ENCODE measurements around the gene LAPTM5. TPM values are rescaled to one million over a fixed set of nuclear protein-coding genes. Genes with fewer than 3 reads are reported as not detected.
"Not testable (repeated sequence)": the region's sequence is repeated elsewhere in the genome, so short reads cannot be mapped to it uniquely, and the experiment has no call there.

The LAPTM5 gene
- total and polyA plus RNA-seq, 10 of the 15 experiments (the other 5 are each of a cell fraction or from before 2014, with no cell fraction given) = 24.1 to 1,034 (median 687) TPM

GRCh38 chr1:30688516-30688915 lies 69.1 kb downstream of the LAPTM5 start:
- not testable (repeated sequence) for H3K27ac ChIP-seq (ENCODE audit: control insufficient read depth, insufficient read depth)

DNA sequence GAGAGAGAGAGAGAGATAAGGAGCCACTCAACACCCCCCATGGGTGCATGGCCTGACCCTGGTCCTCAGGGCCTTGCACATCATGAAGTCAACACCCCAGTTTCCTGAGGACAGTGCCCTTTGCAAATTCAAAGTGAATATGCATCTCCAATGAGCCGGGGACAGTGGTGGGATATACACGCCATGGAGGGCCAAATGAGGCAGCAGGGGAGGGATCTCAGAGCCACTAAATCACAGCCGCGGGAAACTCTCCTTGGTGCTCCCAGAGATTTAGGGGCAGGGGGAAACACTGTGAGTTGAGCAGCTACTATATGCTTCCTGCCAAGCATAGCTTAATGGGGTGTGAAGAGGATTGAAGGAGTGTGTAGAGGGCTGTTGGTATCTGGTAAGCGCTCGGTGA lies 69.7 kb downstream of the LAPTM5 start:
- H4K20me1 ChIP-seq (ENCODE audit: control insufficient read depth, insufficient read depth) = no peaks in the 10 kb centered on the region
- no peaks in the 10 kb centered on the region for H3K79me2 ChIP-seq (ENCODE audit: control insufficient read depth, insufficient read depth, low read length)
- no peak overlapping the region for H3K9ac ChIP-seq (ENCODE audit: control insufficient read depth, insufficient read depth, low read length)
- in situ Hi-C loops (cut with MboI) (no loop called here), intact Hi-C loops (cut with micrococcal nuclease; ENCODE audit: unreplicated experiment) (no loop called here)
- H3K4me3 ChIP-seq = no peak overlapping the region
- H3K9me3 ChIP-seq (replicated peaks; ENCODE audit: control insufficient read depth, insufficient read depth, low read length) = no peaks in the 10 kb centered on the region
- FAIRE-seq (no peak), DNase-seq (ENCODE audit: low read depth, low spot score) (no peak), ATAC-seq (no peak)
- CTCF ChIA-PET = no interaction called here
- no peak overlapping the region for H2AFZ ChIP-seq (ENCODE audit: control insufficient read depth, low read depth, low read length)
- WGBS (ENCODE audit: insufficient coverage, insufficient replicate concordance, low lambda C conversion rate, missing lambda C conversion rate) = 73% methylated on average over 6 of the region's 6 CpGs
- H3K36me3 ChIP-seq (ENCODE audit: control insufficient read depth in 2 of 2, insufficient read depth in 2 of 2, low read length in 1 of 2) = no peaks in the 10 kb centered on the region
- POLR2A ChIA-PET = no interaction called here
- SMC1A ChIA-PET (ENCODE audit: uncharacterized antibody, unreplicated experiment) = no interaction called here
- H3K4me2 ChIP-seq (ENCODE audit: control insufficient read depth, insufficient read depth) = no peak overlapping the region
- TF ChIP-seq CREB1 (IDR thresholded peaks at IDR 0.05; ENCODE audit: low read depth) = no peak
- TF ChIP-seq, protein P1, sequence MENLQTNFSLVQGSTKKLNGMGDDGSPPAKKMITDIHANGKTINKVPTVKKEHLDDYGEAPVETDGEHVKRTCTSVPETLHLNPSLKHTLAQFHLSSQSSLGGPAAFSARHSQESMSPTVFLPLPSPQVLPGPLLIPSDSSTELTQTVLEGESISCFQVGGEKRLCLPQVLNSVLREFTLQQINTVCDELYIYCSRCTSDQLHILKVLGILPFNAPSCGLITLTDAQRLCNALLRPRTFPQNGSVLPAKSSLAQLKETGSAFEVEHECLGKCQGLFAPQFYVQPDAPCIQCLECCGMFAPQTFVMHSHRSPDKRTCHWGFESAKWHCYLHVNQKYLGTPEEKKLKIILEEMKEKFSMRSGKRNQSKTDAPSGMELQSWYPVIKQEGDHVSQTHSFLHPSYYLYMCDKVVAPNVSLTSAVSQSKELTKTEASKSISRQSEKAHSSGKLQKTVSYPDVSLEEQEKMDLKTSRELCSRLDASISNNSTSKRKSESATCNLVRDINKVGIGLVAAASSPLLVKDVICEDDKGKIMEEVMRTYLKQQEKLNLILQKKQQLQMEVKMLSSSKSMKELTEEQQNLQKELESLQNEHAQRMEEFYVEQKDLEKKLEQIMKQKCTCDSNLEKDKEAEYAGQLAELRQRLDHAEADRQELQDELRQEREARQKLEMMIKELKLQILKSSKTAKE (IDR thresholded peaks at IDR 0.05; ENCODE audit: low read depth, poor library complexity, severe bottlenecking) = no peak
- RAD21 ChIA-PET (ENCODE audit: unreplicated experiment) = no interaction called here
- H3K27ac ChIP-seq (ENCODE audit: control insufficient read depth, insufficient read depth) = no peak overlapping the region
- H3K4me1 ChIP-seq (ENCODE audit: control insufficient read depth, insufficient read depth, low read length) = no peaks in the 10 kb centered on the region
- no TSS peak for BruUV-seq (replicated peaks)
- H3K27me3 ChIP-seq (replicated peaks in 1 of 2; ENCODE audit: control insufficient read depth in 2 of 2, insufficient read depth in 2 of 2, low read length in 1 of 2) = peaks cover 4 to 5% of the 10 kb centered on the region in 2 experiments; a peak in 2 of 4 replicates

More at GRCh38 chr1:30688516-30688915, 69.1 kb downstream of the LAPTM5 start:
- H4K20me1 ChIP-seq (ENCODE audit: control insufficient read depth, insufficient read depth); H3K4me2 ChIP-seq (ENCODE audit: control insufficient read depth, insufficient read depth); in situ Hi-C loops (cut with MboI); ATAC-seq; BruUV-seq (replicated peaks); intact Hi-C loops (cut with micrococcal nuclease; ENCODE audit: unreplicated experiment); DNase-seq (ENCODE audit: low read depth, low spot score); H3K4me3 ChIP-seq; H3K27me3 ChIP-seq (replicated peaks in 1 of 2; ENCODE audit: control insufficient read depth in 2 of 2, insufficient read depth in 2 of 2, low read length in 1 of 2); FAIRE-seq; SMC1A ChIA-PET (ENCODE audit: uncharacterized antibody, unreplicated experiment); POLR2A ChIA-PET; H3K79me2 ChIP-seq (ENCODE audit: control insufficient read depth, insufficient read depth, low read length); RAD21 ChIA-PET (ENCODE audit: unreplicated experiment); H3K4me1 ChIP-seq (ENCODE audit: control insufficient read depth, insufficient read depth, low read length); H3K9ac ChIP-seq (ENCODE audit: control insufficient read depth, insufficient read depth, low read length); H2AFZ ChIP-seq (ENCODE audit: control insufficient read depth, low read depth, low read length); H3K36me3 ChIP-seq (ENCODE audit: control insufficient read depth in 2 of 2, insufficient read depth in 2 of 2, low read length in 1 of 2); H3K9me3 ChIP-seq (replicated peaks; ENCODE audit: control insufficient read depth, insufficient read depth, low read length): not testable (repeated sequence)
- 41% methylated on average over 9 of the region's 9 CpGs for WGBS (ENCODE audit: insufficient coverage, insufficient replicate concordance, low lambda C conversion rate, missing lambda C conversion rate)
- CTCF ChIA-PET = interaction anchor here (0.6 kb wide), 1 partner anchor 82 kb away, joined by 3 read pairs; no protein-coding TSS in a partner anchor

All from GM12878 (cell line).